HEK293 (cell line): ENCODE measurements around the gene FAM193B.

Experiments used
- ZNF423 ChIP-seq: fragments of 450-650 bp; formaldehyde crosslinking; IDR thresholded peaks from 2 replicates; pipeline ENCODE4 v1.5.1; 2016; ENCODE audit warnings: missing biosample characterization, missing genetic modification characterization
- ZNF707 ChIP-seq: fragments of 450-650 bp; formaldehyde crosslinking; IDR thresholded peaks from 2 replicates; pipeline ENCODE4 v1.5.1; 2016; ENCODE audit warnings: missing biosample characterization, missing genetic modification characterization
- ZSCAN23 ChIP-seq: fragments of 450-650 bp; formaldehyde crosslinking; IDR thresholded peaks from 2 replicates; pipeline ENCODE4 v1.5.1; 2016; ENCODE audit warnings: missing biosample characterization, missing genetic modification characterization

- TF ChIP-seq ZNF423 (tag by site-specific recombination) (no peak), ZNF707 (tag by site-specific recombination) (no peak), ZSCAN23 (tag by site-specific recombination) (no peak)
Measured at GRCh38 chr5:177509991-177510566, 44.3 kb downstream of the FAM193B start.
